Measurements from ENCODE around the gene PLEKHM2.

PLEKHM2 gene

GRCh38 chr1:15761366-15762128, 77.4 kb downstream of the PLEKHM2 start:
- DNase-seq: no peak

GRCh38 chr1:15762546-15762945, 78.4 kb downstream of the PLEKHM2 start:
- no peak for DNase-seq

GRCh38 chr1:15764269-15764764, 80.2 kb downstream of the PLEKHM2 start:
- no peak for DNase-seq

- no peak for DNase-seq
These were observed 80.8 kb downstream of the PLEKHM2 start for GRCh38 chr1:15764890-15765289.

GRCh38 chr1:15765495-15766194, 81.5 kb downstream of the PLEKHM2 start:
- no peak for DNase-seq

- DNase-seq: no peak
These were observed 83.8 kb downstream of the PLEKHM2 start for GRCh38 chr1:15767941-15768340.

GRCh38 chr1:15768388-15768787, 84.3 kb downstream of the PLEKHM2 start:
- DNase-seq: no peak

- no peak for DNase-seq
These were observed 86.3 kb downstream of the PLEKHM2 start for GRCh38 chr1:15770313-15770962.

- no peak for DNase-seq
These were observed 87.9 kb downstream of the PLEKHM2 start for GRCh38 chr1:15771836-15772515.

- DNase-seq: no peak
These were observed 91.6 kb downstream of the PLEKHM2 start for GRCh38 chr1:15775706-15776105.

- DNase-seq: no peak
These were observed 94.0 kb downstream of the PLEKHM2 start for GRCh38 chr1:15777909-15778707.

All from NCI-H526 treated with DMSO at 0.1 percent for 48 hours (cell line).